GM21576 (cell line): Measurements from ENCODE around the gene UBTD2.
A peak's percentile ranks its signal among the peaks of the same experiment; 100 is the strongest.
"Not testable (repeated sequence)": the region's sequence is repeated elsewhere in the genome, so short reads cannot be mapped to it uniquely, and the experiment has no call there.

Experiments used
- ATAC-seq: cut with Tn5 transposase; IDR thresholded peaks from one replicate; pipeline ENCODE4 v1.9.1; 2021; ENCODE audit warnings: mild to moderate bottlenecking, moderate library complexity; ENCODE audit not compliant: unreplicated experiment

The UBTD2 gene

GRCh38 chr5:172293054-172293744, 9.6 kb upstream of the UBTD2 start:
- ATAC-seq = peak; percentile 86

- ATAC-seq = not testable (repeated sequence)
Measured at GRCh38 chr5:172291837-172292236, 8.3 kb upstream of the UBTD2 start.

GRCh38 chr5:172288465-172288864, 4.9 kb upstream of the UBTD2 start:
- ATAC-seq = no peak

GRCh38 chr5:172287140-172287539, 3.6 kb upstream of the UBTD2 start:
- not testable (repeated sequence) for ATAC-seq

- ATAC-seq = no peak
Measured at GRCh38 chr5:172285226-172286143, 1.9 kb upstream of the UBTD2 start.

- ATAC-seq = no peak
Measured at GRCh38 chr5:172284611-172284980, 1.0 kb upstream of the UBTD2 start.

- ATAC-seq = peak; percentile 78
Measured at GRCh38 chr5:172283862-172284610, 472 bp upstream of the UBTD2 start.

GRCh38 chr5:172282272-172283019, 1.1 kb downstream of the UBTD2 start:
- ATAC-seq = no peak

GRCh38 chr5:172281346-172281745, 2.2 kb downstream of the UBTD2 start:
- ATAC-seq = no peak

GRCh38 chr5:172280929-172281328, 2.6 kb downstream of the UBTD2 start:
- no peak for ATAC-seq

- ATAC-seq = no peak
Measured at GRCh38 chr5:172280317-172280716, 3.2 kb downstream of the UBTD2 start.

- ATAC-seq = no peak
Measured at GRCh38 chr5:172278356-172278755, 5.2 kb downstream of the UBTD2 start.

- ATAC-seq = no peak
Measured at GRCh38 chr5:172276214-172276613, 7.3 kb downstream of the UBTD2 start.

- ATAC-seq = no peak
Measured at GRCh38 chr5:172274951-172275753, 8.4 kb downstream of the UBTD2 start.

GRCh38 chr5:172267943-172268342, 15.6 kb downstream of the UBTD2 start:
- no peak for ATAC-seq

- no peak for ATAC-seq
Measured at GRCh38 chr5:172266676-172267092, 16.9 kb downstream of the UBTD2 start.

GRCh38 chr5:172266071-172266675, 17.4 kb downstream of the UBTD2 start:
- no peak for ATAC-seq

GRCh38 chr5:172264815-172265395, 18.7 kb downstream of the UBTD2 start:
- ATAC-seq = no peak

- ATAC-seq = no peak
Measured at GRCh38 chr5:172255444-172255843, 28.1 kb downstream of the UBTD2 start.
